Measurements from ENCODE around the gene COLQ.

COLQ gene

DNA sequence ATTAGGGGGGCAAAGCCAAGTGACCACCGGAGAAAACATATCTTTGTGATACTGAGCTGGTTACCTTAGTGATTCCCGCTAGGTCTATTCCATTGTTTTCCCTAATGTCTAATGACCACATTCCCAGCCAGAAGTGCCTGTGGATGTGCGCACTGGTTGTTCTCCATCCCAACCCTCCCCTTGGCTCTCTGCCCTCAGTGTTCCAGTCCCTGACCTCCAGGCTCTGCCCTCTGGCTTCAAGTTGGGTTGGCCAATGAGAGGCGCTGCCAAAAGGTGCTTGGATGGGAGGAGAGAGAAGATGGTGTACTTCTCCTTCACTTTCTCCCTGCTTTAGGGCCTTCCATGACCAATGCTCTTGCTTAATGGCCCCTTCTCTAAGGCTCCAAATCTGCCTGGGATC, 2.4 kb downstream of the COLQ start:
- no peak for DNase-seq

DNA sequence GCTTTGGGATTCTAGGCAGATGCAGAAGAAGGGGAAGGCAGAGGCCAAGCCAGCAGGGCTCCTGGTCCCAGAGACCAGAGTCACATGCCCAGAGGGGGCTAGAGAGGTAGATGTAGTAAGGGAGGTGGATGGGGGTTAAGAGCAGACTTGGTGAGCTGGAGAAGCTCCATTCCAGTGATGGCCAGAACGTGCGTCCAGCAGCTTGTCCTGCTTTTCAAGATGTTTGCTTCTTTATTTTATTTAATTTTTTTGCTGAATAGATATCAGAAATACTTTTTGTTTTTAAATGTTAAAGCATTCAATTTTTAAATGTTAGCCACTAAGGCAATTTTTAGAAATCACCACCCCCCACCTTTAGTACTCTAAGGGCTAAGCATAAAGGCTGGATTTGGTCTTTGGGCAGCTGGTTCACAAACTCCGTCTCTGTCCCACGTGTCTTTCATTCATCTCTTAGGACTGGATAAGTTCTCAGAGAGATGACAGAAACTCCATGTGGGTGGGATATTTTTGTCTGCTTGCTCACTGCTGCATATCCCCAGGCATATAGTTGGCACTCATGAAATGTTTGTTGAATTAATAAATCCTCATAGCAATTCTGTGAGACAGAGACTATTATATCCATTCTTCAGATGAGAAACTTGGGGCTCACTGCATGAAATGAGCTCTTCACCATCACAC, 6.7 kb downstream of the COLQ start:
- DNase-seq, result no peak

DNA sequence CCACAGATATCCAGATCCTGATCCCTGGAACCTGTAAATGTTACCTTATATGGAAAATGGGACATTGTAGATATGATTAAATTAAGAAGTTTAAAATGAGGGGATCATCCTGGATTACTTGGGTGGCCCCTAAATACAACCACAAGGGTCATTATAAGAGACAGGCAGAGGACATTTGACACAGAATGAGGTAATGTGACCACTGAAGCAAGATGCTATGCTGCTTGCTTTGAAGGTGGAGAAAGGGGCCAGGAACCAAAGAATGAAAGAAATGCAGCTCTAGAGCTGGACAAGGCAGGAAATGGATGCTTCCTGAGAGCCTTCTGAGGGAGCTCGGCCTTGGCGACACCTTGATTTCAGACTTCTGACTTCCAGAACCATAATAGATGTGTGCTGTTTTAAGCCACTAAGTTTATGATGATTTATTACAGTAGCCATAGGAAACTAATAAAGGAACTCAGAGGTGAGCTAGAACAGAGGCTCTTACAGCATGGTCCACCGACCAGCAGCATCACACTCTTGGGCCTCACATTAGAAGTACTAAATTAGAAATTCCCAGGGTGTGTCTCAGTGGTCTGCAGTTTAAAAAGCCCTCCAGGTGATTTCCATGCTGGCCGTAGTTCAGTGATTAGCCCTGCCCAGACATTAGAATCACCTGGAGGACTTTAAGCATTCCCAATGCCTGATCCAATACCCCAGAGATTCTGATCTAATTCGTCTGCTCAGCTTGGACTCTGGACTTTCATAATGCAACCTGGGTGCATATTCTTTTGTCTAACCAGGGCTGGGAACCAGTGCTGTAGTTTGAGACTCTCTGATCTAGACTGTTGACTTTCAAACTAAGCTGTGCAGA, 7.5 kb downstream of the COLQ start:
- DNase-seq, result no peak

DNA sequence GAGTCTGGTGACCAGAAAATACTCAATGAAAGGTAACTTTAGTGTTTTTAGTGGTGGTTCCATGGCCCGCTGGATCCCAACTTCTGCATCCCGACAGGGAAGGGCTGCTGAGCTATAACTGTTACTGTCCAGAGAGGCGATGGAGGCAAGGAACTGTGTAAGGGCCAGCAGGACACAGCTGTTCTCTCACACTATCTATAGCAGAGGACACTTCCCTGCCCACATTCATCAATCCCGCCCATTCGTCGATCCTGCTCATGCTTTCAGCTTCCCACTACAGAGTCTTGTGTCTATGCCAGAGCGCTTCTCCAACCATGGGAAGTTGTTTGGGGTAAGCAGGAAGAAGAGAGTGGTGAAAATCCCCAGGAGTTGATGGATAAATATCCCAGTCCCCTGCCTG, 8.4 kb downstream of the COLQ start:
- no peak for DNase-seq

DNA sequence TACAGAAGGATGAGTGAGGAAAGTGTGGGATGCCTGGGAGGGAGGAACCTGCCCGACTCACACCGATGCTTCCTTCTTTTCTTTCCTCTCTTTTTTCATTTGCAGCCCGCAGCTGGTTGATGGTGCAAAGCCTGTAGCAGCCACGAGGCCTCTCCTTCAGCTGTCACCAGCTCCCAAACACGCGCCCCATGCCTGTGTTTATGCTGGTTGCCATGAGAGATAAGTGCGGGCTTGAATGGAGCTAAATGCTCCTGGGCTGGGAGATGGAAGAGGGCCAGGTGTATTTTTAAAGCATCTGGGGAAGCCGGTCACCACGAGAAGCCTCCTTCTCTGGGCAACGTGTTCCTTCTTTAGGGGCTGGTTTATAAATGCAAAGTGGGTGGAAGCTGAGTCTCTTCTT, 9.3 kb downstream of the COLQ start:
- DNase-seq, result no peak

DNA sequence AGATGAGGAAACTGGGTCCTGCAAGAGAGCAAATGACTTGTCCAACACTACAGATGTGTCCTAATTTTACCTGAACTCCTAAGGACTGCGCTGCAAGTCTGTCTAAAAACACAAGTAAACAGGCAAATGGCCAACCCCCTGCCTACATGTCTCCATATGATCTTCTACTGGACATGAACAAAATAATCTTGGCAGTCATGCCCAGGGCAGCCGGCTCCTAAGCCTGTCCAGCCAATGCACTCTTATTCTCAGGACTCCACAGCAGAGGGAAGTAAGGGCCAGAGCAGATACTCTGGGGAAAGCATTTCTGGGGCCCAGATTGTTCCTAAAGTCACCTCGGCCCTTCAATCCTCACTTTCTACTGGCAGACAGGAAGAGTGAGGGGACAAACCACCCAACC, 10.3 kb downstream of the COLQ start:
- no peak for DNase-seq

DNA sequence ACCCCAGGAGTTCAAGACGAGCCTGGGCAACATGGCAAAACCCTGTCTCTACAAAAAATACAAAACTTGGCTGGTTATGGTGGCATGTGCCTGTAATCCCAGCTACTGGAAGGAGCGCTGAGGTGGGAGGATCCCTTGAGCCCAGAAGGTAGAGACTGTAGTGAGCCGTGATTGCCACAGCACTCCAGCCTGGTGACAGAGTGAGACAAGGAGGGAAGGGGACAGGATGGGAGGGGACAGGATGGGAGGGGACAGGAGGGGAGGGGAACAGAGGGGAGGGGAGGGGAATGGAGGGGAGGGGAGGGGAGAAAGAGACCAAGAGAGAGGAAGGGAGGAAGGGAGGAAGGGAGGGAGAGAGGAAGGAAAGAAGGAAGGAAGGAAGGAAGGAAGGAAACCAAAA, 11.0 kb downstream of the COLQ start:
- no peak for DNase-seq

DNA sequence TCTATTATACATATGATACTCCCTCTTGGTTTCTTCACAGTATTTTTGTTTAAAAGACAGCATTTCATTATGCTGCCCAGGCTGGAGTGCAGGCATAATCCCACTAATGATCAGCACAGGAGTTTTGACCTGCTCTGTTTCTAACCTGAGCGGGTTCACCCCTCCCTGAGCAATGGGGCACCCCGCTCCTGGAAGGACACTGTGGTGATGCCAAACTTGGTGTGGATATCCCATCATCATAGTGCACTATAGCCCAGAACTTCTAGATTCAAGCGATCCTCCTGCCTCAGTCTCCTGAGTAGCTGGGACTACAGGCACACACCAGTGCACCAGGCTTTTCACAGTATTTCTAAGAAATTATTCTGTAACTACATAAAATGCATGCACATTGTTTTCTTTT, 14.9 kb downstream of the COLQ start:
- no peak for DNase-seq

DNA sequence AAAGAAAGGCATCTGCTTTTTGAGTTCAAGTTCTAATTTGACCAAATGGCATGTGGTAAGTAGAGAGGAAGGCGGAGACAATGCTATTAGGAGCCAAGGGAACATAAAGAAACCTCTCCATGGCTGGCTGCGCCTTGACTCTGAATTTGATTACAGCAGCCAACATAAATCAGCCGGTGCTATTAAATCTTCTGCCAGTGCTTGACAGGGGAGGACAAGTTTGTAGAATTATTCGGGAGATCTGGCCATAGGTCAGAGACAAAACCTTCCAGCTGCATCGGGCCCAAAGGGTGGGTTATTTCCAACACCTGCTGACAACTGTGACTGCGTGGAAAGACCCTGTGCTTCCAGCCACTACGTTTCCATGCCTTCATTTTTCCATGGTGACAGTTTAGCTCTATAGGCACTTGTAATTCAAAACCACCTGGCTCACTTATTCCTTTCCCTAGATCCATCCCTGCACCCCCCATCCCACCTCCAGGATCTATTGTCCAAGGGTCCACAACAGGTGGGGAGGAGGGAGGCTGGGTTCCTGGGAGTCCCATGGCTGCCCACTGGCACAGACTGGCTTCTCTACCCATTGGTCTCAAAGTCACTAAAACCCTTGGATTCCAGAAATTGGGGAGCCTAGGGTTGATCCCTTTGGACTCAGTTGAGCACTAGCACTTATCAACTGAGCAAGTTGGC, 15.9 kb downstream of the COLQ start:
- DNase-seq, result no peak

DNA sequence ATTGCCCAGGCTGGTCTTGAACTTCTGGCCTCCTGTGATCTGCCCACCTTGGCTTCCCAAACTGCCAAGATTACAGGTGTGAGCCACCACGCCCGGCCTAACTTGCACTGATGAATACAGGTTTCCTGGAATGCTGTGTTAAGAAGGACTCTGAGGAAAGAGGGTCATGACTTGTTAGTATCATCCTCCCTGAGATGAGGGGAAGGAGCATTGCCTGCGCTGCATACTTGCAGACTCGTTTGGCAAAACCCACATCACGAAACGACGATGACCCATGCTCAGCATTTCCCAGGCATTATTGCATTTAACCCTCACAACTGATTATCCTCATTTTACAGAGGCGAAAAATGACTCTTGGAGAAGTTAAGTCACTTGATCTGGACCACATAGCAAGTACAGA, 18.9 kb downstream of the COLQ start:
- no peak for DNase-seq

DNA sequence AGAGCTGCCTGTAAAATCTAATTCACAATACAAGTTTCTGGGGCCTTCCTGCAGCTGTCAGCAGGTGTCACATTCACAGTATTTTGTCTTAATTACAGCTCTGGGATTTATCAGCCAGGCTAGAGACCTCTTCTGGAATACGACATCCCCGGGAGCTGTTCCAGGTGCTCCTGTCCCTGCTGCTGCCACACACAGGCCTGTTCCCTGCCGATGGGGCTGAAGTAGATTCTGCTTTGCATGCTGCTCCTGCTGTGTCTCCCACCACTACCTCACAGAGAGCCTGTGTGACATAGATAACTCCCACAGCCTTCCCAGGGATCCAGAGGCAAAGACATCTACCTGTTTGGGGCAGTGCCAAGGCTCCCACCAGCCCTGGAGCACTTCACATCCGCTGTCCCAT, 20.4 kb downstream of the COLQ start:
- DNase-seq, result no peak

DNA sequence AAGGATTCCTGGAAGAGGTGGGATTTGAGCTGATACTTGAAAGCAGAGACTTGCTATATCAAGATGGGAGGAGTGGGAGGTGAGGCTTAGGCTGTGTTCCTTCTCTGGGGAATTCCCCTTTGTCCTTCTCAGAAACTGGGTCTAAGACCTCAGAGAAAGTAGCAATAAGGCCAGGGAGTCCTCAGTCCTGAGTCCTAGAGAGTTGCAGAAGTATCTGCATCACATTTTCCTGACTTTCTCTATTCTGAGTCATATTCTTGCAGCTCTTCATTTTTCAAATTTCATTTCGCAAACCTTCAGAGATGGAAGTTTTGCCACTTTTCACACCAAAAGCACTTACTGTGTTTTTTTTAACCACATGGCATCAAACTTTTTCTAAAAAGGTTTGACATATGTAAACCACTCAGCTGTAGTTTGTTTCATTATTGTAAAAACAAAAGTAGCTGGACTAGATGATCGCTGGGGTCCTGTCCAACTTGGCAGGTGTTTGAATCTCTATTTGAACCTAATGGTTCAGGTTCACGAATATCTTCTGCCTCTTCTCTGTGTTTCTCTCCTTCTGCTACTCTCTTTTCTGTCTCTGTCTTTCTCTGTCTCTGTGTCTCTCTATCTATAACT, 21.3 kb downstream of the COLQ start:
- no peak for DNase-seq

DNA sequence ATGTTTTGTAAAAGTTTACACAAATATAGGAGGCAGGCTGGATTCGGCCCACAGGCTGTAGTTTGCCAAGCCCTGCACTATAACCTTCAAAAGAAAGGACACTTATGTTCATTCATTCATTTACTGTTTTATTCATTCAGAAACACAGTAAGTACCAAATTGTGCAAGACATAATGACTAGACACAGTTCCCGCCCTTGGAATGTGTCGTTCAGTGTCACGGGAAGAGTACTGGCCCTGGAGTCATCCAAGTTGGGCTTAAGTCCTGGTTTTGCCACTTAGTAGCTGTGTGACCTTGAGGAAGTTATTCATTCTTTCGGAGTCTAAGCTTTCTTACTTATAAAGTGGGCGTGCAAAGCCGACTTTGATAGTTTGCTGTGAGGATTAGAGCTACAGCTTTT, 22.0 kb downstream of the COLQ start:
- no peak for DNase-seq

DNA sequence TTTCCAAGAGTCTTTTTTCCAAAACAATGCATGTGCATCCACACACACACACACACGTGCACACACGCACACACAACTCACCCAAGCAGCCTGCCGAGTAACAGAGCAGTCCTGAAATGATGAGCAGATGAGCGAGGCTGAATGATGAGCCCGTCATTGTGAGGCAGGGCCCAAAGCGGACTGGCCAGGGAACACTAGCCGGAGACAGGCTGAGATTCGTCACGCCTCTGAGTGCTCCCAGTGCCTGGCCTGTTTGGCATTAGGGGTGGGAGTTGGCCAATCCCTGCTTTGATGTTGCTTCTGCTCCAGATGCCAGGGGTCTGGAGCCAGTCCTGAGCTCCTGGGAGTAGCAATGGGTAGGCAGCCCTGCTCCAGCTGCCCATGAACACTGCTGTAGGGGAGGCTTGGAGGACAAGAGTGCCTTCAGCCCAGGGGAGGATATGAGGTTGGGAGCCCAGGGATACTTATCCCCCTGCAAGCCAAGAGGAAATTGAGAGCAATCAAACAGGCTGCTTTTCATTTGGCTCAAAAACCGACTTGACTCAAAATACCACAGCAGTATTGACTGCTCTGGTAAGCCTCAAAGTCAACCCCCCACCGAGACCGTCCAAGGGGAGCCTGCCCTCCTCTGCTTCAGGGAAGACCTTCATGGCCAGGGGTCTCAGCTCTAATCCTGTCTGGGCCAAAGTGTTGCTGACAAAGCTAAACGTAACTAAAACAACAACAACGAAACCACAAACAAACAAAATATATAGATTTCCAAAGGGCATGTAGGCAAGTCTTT, 22.9 kb downstream of the COLQ start:
- DNase-seq, result no peak

DNA sequence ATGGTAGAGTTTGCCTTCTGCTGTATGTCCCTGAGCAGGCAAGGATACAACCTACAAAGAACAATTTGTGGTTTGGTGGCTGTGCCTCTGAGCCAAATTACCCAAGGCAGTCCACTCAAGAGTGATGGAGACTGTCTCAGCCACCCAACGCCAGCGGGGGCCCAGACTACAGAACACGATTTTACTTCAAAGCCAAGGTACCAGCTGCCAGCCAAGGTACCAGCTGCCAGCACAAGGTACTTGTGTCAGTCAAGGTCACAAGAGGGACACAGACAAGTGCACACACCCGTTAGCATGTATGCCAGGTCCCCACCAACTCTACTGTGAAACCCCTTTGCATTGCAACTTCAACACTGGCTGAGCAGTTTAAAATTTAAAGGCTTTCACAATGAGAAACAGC, 23.5 kb downstream of the COLQ start:
- DNase-seq, result no peak

DNA sequence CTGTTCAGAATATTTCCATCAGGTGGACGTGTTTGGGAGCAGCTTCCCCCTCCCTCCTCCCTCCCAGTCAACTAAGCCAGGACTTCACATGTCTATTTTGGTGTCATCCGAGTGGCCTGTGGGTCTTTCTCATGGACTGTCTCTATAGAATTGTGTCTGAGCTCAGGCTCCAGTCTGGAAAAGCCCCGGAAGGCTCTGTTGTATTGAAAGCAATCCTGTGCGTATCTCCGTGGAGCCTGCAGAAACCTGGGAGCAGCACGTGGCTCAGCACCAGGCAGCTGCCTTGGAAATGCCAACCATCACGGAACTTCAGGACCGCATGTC, 25.2 kb downstream of the COLQ start:
- DNase-seq, result no peak

DNA sequence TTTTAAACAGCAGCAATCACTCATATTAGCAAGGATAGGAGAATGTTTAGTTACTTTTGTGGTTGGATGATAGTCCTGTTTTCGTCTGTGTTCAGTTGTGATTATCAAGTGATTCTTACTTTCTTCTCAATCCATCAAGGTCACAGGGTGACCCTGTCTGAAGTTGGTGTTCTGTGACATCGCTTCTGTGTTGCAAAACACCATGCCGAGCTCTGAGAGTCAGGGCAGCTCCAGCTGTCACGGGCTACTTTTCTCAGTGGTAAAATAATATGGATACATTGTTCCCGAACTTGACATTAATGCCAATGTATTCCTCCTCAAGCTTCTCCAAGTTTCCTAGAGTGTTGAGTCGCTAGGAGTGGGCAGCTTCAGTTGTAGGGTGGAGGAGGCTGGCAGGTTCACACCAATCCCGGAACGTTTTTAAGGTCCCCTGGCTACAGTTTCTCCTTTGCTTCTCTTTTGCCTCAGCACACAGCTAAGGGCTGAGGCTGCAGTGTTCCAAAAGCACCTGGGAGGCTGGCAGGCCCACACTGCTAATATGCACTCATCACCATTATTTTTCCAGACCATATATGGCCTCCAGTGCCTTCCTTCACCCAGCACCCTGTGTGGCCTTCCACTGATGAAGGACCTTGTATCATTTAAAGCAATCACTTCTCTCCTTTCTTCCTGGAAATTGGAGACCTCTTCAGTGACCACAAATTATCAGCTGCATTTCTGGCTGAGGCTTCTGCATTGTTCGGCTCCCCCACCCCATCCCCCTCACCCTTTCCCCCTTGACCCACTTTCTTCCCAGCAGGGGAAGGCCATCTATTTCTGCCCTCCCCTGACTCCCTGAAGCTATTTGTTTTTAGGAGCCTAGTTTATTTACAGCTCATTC, 25.8 kb downstream of the COLQ start:
- no peak for DNase-seq

DNA sequence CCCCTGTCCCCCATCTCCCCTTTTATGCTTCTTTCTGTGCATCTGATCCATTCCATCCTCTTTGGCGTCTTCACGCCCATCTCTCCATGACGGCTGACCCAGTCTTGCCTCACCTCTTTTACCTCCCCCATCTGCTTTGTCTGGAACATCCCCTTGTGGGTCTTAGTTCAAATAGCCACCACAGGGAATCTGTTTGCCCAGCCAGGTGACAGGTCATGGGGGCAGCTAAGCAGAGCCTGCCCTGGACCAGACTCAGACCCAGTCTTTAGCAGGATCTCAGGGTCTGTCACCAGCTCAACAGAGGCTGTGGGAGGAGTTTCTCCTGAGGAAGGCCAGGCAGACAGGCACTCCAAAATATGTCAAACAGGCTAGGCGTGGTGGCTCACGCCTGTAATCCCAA, 28.1 kb downstream of the COLQ start:
- DNase-seq, result no peak

DNA sequence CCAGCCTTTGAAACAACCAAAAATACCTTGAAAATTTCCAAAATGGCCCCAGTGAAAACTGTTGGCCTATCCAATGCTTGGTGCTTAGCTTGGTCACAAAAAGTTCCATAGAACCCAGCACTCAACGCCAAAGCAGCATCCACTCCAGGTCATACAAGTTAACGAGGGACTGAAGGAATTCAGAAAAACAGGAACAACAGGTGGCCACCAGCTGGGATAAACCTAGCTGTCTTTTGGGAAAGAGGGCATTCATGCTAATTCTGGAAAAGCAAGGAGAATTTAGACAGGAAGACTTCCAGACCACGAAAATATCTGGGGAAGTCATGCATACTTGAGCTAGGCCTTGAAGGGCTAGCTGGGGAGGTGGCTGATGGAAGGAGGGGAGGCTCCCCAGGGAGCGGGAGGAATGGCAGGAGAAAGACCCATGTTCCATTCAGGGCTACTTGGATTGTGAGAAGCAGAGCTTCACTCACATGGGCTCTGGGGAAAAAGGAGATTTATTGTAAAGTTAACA, 28.6 kb downstream of the COLQ start:
- no peak for DNase-seq

DNA sequence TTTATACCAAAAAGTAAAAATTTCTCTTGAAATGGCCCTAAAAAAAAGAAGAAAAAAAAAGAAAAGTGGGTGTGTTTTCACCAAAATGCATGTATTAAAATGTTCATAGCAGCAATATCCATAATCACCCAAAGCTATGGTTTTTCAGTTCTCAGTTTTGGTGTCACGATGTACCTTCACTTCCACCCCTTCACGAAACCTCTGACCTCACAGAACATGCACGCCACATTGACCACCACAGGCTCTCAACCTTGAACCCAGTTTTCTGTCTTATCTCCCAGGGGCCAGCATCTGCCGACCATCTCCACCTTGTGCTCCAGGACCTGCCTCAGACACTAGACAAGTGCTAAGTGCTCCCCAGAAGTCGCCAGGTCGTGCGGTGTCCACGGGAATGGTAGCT, 30.4 kb downstream of the COLQ start:
- DNase-seq, result no peak

DNA sequence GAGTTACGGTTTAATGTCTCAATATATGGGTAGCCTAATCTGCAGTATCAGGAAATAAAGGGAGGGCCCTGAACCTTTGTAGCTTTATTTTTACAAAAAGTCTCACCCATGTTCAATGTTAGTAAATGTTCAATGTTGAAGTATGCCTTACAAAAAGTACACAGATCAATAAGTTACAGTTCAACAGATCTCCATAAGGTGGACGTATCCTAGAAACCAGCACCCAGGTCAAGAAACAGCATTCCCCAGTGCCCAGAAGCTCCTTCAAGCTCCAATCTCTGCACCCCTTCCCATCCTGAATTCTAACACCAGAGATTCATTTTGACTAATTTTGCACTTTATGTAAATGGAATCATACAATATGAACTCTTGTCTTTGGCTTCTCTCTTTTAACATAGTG, 31.3 kb downstream of the COLQ start:
- DNase-seq, result no peak

DNA sequence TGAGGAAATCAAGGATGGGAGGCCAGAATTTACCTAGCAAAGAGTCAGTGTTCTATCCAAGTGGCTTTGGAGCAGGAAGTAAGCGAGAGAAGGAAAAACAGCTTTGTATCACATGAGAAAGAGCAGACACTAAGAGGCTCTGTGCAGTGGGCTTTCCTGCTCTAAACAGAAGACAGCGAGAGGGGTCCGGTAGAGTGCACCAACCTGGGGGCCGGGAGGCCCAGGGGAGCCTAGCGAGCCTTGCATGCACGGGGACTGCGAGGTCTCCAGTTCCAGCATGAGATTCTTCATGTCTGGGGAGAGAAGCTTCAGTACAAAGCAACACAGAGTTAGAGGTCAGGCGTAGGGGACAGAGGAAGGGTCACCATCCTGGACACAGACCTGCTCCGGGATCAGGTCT, 33.5 kb downstream of the COLQ start:
- DNase-seq, result no peak
